GM19467 (cell line): Measurements from ENCODE around the gene GDF11.

Source experiments
- ATAC-seq: cut with Tn5 transposase; IDR thresholded peaks from one replicate; pipeline ENCODE4 v1.9.1; 2021; ENCODE audit warnings: mild to moderate bottlenecking, moderate library complexity; ENCODE audit not compliant: unreplicated experiment

Gene GDF11

DNA sequence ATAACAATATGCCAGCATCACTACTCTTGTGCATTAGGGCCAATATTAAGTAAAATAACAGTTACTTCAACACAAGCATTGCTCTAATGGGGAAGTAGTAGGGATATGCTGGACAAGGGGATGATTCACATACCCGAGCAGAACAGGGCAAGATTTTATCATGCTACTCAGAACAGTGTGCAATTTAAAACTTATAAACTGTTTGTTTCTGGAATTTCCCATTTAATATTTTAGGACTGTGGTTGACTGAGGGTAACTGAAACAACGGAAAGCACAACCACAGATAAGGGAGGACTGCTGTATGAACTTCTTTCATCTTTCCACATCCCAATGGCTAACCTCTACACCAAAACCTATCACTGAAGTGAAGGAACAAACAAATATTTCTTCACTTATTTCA lies 37.8 kb downstream of the GDF11 start:
- no peak for ATAC-seq

DNA sequence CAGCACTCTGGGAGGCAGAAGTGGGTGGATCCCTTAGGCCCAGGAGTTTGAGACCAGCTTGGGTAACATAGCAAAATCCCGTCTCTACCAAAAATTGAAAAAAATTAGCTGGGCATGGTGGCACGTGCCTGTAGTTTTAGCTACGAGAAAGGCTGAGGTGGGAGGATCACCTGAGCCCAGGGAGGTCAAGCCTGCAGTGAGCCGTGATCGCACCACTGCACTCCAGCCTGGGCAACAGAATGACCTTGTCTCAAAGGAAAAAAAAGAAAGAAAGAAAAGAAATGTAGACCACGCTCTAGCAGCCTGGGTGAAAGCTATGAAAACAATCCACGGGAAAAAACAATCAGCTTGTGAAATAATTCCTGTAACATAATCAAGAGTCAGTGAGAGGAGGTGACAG lies 45.6 kb downstream of the GDF11 start:
- ATAC-seq: no peak

DNA sequence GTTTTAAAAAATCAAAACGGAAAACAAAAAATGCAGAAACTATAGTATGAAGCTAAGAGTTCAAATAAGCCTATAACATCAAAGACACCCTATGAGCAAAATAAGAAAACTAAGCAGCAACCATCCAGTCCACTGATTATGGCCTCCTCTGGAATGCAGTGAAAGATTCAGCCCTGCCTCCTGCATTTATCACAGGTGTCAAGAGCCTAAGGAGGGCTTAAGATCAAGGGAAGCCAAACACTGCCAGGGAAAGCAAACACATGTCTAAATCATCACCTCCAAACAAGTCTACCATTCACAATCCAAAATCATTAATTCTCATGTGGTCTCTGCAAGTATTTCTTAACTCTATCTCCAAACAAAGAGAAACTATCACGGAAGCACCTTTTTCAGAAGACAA lies 46.2 kb downstream of the GDF11 start:
- ATAC-seq: no peak

DNA sequence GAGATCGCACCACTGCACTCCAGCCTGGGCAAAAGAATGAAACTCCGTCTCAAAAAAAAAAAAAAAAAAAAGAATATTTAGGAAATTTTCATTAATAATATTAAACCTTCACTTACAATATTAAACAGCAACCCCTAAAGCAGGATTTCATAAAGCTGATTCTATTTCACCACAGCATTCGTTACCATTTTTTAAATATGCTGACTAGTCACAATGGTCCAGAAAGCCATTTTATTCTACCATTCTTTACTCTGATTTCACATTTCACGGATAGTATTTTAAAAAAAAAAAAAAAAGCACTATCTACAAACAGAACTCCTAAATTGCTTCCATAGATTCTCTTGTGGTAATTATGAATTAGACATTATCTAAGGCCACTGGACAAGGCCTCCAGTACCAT lies 47.0 kb downstream of the GDF11 start:
- ATAC-seq: no peak

DNA sequence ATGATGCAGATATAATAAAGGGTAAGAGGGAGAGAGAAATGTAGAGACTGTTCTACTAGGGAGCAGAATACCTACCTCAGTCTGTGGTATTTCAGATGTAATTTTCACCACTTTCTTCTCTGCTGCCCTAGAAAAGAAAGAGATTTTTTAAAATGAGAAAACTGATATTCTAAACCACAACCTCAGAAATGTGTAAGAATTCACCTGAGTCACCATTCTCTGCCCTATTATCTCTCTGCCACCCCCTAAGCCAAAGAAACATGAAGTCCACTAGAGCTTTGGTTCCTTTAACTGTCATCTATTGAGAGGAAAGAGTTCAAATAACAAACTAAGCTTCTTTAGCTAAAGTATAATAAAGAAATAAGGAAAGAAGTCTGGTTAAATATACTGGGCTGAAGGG lies 53.0 kb downstream of the GDF11 start:
- no peak for ATAC-seq

DNA sequence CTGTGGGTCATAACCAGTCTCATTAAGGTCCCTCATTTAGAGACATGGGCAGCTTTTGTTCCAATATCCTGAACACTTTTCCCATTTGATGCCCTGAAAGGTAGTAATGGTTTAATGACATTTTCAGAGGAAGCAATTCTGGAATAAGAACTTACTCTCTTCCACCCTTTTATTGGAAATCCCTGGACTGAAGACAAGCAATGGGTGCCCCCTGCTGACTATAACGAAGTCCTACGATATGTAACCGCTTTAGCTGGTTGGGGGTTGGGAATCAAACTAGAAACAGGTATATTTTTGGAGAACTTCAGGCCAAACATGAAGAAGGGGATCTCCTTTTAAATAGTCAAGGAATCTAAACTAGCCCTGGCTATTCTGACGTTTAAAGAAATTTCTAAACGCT lies 54.1 kb downstream of the GDF11 start:
- ATAC-seq: no peak

DNA sequence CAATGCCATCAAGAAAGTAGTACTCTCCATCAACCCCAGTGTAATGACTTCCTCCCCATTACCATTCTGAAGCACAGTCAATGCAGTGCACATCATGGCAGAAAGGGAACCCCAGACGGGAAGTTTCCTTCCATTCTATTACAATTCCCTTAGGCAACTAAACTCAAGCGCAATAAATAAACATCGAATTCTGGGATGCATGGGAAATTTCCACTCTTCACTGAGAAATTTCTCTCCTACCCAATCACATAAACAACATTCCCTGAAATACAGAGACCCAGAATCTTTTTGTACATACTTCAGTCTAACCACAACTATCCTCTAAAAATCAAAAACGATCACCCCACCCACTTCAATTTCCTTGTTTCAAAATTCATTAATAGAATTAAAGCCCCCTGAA lies 54.6 kb downstream of the GDF11 start:
- no peak for ATAC-seq
